WTC11 (cell line): ENCODE results near the gene SMIM1.

ENCODE experiments used
- ATF1 ChIP-seq: sonication (generic); formaldehyde crosslinking; IDR thresholded peaks from 2 replicates; pipeline ENCODE4 v1.8.1; 2023; ENCODE audit warnings: mild to moderate bottlenecking, moderate library complexity, missing genetic modification reagents
- ATF2 ChIP-seq: sonication (generic); formaldehyde crosslinking; IDR thresholded peaks from 2 replicates; pipeline ENCODE4 v1.8.1; 2022; ENCODE audit warnings: low read depth, missing genetic modification reagents, borderline replicate concordance
- CREB1 ChIP-seq: sonication (generic); formaldehyde crosslinking; IDR thresholded peaks from 2 replicates; pipeline ENCODE4 v1.8.0; 2023; ENCODE audit warnings: mild to moderate bottlenecking, missing genetic modification reagents
- CTCF ChIP-seq: fragments of 200-600 bp; IDR thresholded peaks from 2 replicates; pipeline ENCODE4 v1.8.0; 2022; ENCODE audit warnings: antibody characterized with exemption
- FOXP4 ChIP-seq: sonication (generic); formaldehyde crosslinking; IDR thresholded peaks from 2 replicates; pipeline ENCODE4 v1.8.0; 2022; ENCODE audit warnings: mild to moderate bottlenecking, missing genetic modification reagents
- GABPB1 ChIP-seq: sonication (generic); formaldehyde crosslinking; IDR thresholded peaks from 2 replicates; pipeline ENCODE4 v1.8.1; 2023; ENCODE audit warnings: mild to moderate bottlenecking, missing genetic modification reagents
- HMGXB4 ChIP-seq: sonication (generic); formaldehyde crosslinking; IDR thresholded peaks from 2 replicates; pipeline ENCODE4 v1.8.1; 2023; ENCODE audit warnings: mild to moderate bottlenecking, moderate library complexity, missing genetic modification reagents
- MLX ChIP-seq: sonication (generic); formaldehyde crosslinking; IDR thresholded peaks from 2 replicates; pipeline ENCODE4 v1.8.1; 2023; ENCODE audit warnings: mild to moderate bottlenecking, missing genetic modification reagents, moderate library complexity
- OVOL2 ChIP-seq: fragments of 250-450 bp; sonication (Bioruptor Pico); IDR thresholded peaks from 2 replicates; pipeline ENCODE4 v1.9.0; 2021; ENCODE audit warnings: mild to moderate bottlenecking, borderline replicate concordance
- PREB ChIP-seq: sonication (generic); formaldehyde crosslinking; IDR thresholded peaks from 2 replicates; pipeline ENCODE4 v1.8.1; 2022; ENCODE audit warnings: mild to moderate bottlenecking, missing genetic modification reagents, moderate library complexity, borderline replicate concordance
- RELA ChIP-seq: sonication (generic); formaldehyde crosslinking; IDR thresholded peaks from 2 replicates; pipeline ENCODE4 v1.8.1; 2022; ENCODE audit warnings: missing genetic modification reagents, mild to moderate bottlenecking, borderline replicate concordance
- SMAD3 ChIP-seq: sonication (generic); formaldehyde crosslinking; IDR thresholded peaks from 2 replicates; pipeline ENCODE4 v1.8.0; 2022; ENCODE audit warnings: missing genetic modification reagents, mild to moderate bottlenecking, borderline replicate concordance

- no peak for TF ChIP-seq PREB (CRISPR knock-in tag)
- no peak for TF ChIP-seq FOXP4 (CRISPR knock-in tag)
- no peak for TF ChIP-seq CTCF
- no peak for TF ChIP-seq ATF1 (CRISPR knock-in tag)
- no peak for TF ChIP-seq OVOL2 (CRISPR knock-in tag)
- TF ChIP-seq CREB1 (CRISPR knock-in tag) = no peak
- no peak for TF ChIP-seq RELA
- TF ChIP-seq MLX (CRISPR knock-in tag) = no peak
- no peak for TF ChIP-seq ATF2
- no peak for TF ChIP-seq HMGXB4 (CRISPR knock-in tag)
- no peak for TF ChIP-seq SMAD3 (CRISPR knock-in tag)
- no peak for TF ChIP-seq GABPB1 (CRISPR knock-in tag)
Measured at GRCh38 chr1:3729594-3730542, 42.7 kb upstream of the SMIM1 start.
